ENCODE results near the gene CAMK1D. TPM values are rescaled to one million over a fixed set of nuclear protein-coding genes. Genes with fewer than 3 reads are reported as not detected.

CAMK1D gene
- total RNA-seq, 1 donor from 2014 or later: 12.8 TPM

DNA sequence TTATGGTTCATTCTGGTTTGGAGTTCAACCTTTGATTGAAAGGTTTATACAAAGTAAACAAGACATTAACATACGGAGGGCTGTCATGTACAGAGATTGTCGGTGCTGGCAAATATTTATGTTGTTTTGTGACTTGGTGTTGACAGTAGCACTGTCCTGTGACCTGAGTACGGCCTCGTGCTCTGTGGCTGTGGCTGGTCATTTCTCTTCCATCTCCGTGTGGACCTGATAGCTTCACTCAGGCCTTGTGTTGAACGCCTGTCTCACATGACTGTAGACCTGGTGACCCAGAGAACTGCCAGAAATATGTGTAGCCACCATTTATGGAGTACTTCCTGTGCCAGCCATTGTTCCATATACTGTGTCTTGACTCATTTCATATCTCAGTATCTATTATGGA, 340.5 kb downstream of the CAMK1D start:
- Histone ChIP-seq H3K27me3 (no peaks in the 10 kb centered on the region), H3K4me3 (no peak overlapping the region), H3K27ac (peak overlapping the region; percentile 22), H3K36me3 (no peaks in the 10 kb centered on the region), H3K4me1 (peaks cover 4% of the 10 kb centered on the region), H3K9me3 (no peaks in the 10 kb centered on the region)
- DNase-seq (ENCODE audit: extremely low spot score in 2 of 2): no peak
- intact Hi-C loops (cut with DNase I): no loop called here
- TF ChIP-seq POLR2A (IDR thresholded peaks at IDR 0.05): no peak
- no peak for TF ChIP-seq CTCF (IDR thresholded peaks at IDR 0.05)
- TF ChIP-seq POLR2AphosphoS5 (IDR thresholded peaks at IDR 0.05; ENCODE audit: insufficient read depth in 1 of 2, low read depth in 1 of 2): no peak

GRCh38 chr10:12690525-12691126, 341.3 kb downstream of the CAMK1D start:
- Histone ChIP-seq H3K4me1 (peaks cover 4% of the 10 kb centered on the region), H3K27me3 (no peaks in the 10 kb centered on the region), H3K4me3 (no peak overlapping the region), H3K9me3 (no peaks in the 10 kb centered on the region), H3K36me3 (no peaks in the 10 kb centered on the region), H3K27ac (peak overlapping the region; percentile 22)
- no peak for TF ChIP-seq POLR2AphosphoS5 (IDR thresholded peaks at IDR 0.05; ENCODE audit: insufficient read depth in 1 of 2, low read depth in 1 of 2)
- no peak for TF ChIP-seq CTCF (IDR thresholded peaks at IDR 0.05)
- TF ChIP-seq POLR2A (IDR thresholded peaks at IDR 0.05): no peak
- DNase-seq (ENCODE audit: extremely low spot score in 2 of 2): no peak
- intact Hi-C loops (cut with DNase I): no loop called here

- DNase-seq (ENCODE audit: extremely low spot score in 2 of 2): no peak
- Histone ChIP-seq H3K9me3 (no peaks in the 10 kb centered on the region), H3K27ac (no peak overlapping the region), H3K4me3 (no peak overlapping the region), H3K36me3 (no peaks in the 10 kb centered on the region), H3K4me1 (peaks cover 4% of the 10 kb centered on the region), H3K27me3 (no peaks in the 10 kb centered on the region)
- intact Hi-C loops (cut with DNase I): no loop called here
- no peak for TF ChIP-seq POLR2AphosphoS5 (IDR thresholded peaks at IDR 0.05; ENCODE audit: insufficient read depth in 1 of 2, low read depth in 1 of 2)
- TF ChIP-seq POLR2A (IDR thresholded peaks at IDR 0.05): no peak
- TF ChIP-seq CTCF (IDR thresholded peaks at IDR 0.05): no peak
Measured at GRCh38 chr10:12691596-12691995, 342.2 kb downstream of the CAMK1D start.

DNA sequence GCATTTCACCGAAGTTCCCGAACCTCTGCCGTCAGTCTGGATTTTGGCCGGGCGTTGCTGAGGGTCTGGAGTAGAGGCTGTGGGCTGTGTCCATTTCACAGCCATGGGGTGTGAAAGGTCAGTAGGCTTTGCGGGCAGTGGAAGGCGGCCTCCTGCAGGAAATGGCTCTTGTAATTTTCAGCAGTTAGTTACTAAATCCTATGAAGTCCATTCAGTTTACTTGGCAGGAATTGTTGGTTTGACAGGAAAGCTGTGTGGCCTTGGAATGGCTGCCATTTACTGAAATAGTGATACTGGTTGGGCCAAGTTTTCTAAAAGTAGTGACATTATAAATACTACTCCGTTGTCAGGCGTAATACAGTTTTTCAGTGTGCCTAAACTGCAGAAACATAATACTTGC, 348.4 kb downstream of the CAMK1D start:
- DNase-seq (ENCODE audit: extremely low spot score in 2 of 2): no peak
- Histone ChIP-seq H3K4me1 (peaks cover 8% of the 10 kb centered on the region), H3K27me3 (no peaks in the 10 kb centered on the region), H3K9me3 (no peaks in the 10 kb centered on the region), H3K27ac (no peak overlapping the region), H3K4me3 (no peak overlapping the region), H3K36me3 (no peaks in the 10 kb centered on the region)
- intact Hi-C loops (cut with DNase I): no loop called here
- TF ChIP-seq POLR2AphosphoS5 (IDR thresholded peaks at IDR 0.05; ENCODE audit: insufficient read depth in 1 of 2, low read depth in 1 of 2) (no peak), CTCF (IDR thresholded peaks at IDR 0.05) (no peak), POLR2A (IDR thresholded peaks at IDR 0.05) (no peak)

GRCh38 chr10:12699258-12699700, 349.9 kb downstream of the CAMK1D start:
- Histone ChIP-seq H3K27ac (peak overlapping the region; percentile 56), H3K36me3 (no peaks in the 10 kb centered on the region), H3K4me3 (no peak overlapping the region), H3K27me3 (no peaks in the 10 kb centered on the region), H3K9me3 (no peaks in the 10 kb centered on the region), H3K4me1 (peaks cover 16% of the 10 kb centered on the region)
- DNase-seq (ENCODE audit: extremely low spot score in 2 of 2): no peak
- TF ChIP-seq POLR2AphosphoS5 (IDR thresholded peaks at IDR 0.05; ENCODE audit: insufficient read depth in 1 of 2, low read depth in 1 of 2) (peak in 1 of 2 donors; percentile 15), CTCF (IDR thresholded peaks at IDR 0.05) (no peak)
- intact Hi-C loops (cut with DNase I): no loop called here
